Right atrium auricular region (tissue), 2 donors: ENCODE results near the gene KCNMA1. TPM values are rescaled to one million over a fixed set of nuclear protein-coding genes. Genes with fewer than 3 reads are reported as not detected.

Experiments used
- DNase-seq: peaks from one replicate; pipeline ENCODE4 v3.0.0-alpha.2; 2019; ENCODE audit warnings: low spot score
- H3K27ac ChIP-seq, 2 donors: fragments of 200-600 bp; sonication (generic); 1 replicate in 1 of 2; 2 replicates in 1 of 2; pipeline ENCODE4 v1.5.1; 2016 to 2019
- H3K27me3 ChIP-seq, 2 donors: fragments of 200-600 bp; sonication (generic); one replicate each; pipeline versions ENCODE4 v1.5.1 to v1.6.0; 2017 to 2019
- H3K36me3 ChIP-seq: fragments of 200-600 bp; sonication (generic); one replicate; pipeline ENCODE4 v1.5.1; 2016
- H3K4me1 ChIP-seq, 2 donors: fragments of 200-600 bp; sonication (generic); one replicate each; pipeline versions ENCODE4 v1.5.1 to v1.6.0; 2017 to 2019
- H3K4me3 ChIP-seq, 2 donors: fragments of 200-600 bp; sonication (generic); 1 replicate in 1 of 2; 2 replicates in 1 of 2; pipeline ENCODE4 v1.5.1; 2017 to 2019; ENCODE audit warnings: mild to moderate bottlenecking in 1 of 2, moderate library complexity in 1 of 2
- H3K9me3 ChIP-seq, 2 donors: fragments of 200-600 bp; sonication (generic); one replicate each; pipeline ENCODE4 v1.5.1; 2019
- total RNA-seq, 2 donors: library from RNA; depleted of rRNA; stranded (reverse); fragments of >200 nt; gene quantifications; one replicate each; pipeline ENCODE4 v1.1.0, GENCODE V29; 2016
- TF ChIP-seq, protein P1 (sequence below), 2 donors: fragments of 200-600 bp; sonication (generic); IDR thresholded peaks; one replicate each; pipeline ENCODE4 v1.5.1; 2019; ENCODE audit warnings: antibody characterized with exemption in 2 of 2

The KCNMA1 gene
- total RNA-seq, 2 donors from 2014 or later, result 2.3 to 3.5 TPM

DNA sequence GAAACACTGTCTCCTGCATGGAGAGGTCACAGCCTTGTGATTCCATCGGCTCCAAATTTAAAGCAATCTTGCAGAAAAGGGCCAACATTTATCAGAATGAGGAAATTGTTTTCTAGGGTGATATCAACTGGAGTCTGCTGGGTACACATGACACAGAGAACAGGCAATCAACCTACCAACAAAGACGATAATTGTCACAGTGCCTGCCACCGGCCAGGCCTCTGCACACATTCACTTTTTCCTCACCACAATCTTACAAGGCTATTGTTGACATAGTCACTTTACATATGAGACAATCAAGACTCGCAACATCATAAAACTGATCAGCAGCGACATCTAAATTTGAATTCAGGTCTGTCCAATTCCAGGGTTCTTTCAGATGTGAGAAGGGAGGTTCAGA, 189.4 kb downstream of the KCNMA1 start:
- no peak for DNase-seq
- H3K27ac ChIP-seq, result no peak overlapping the region
- H3K36me3 ChIP-seq, result no peaks in the 10 kb centered on the region
- no peaks in the 10 kb centered on the region for H3K4me1 ChIP-seq
- no peak overlapping the region for H3K4me3 ChIP-seq
- H3K27me3 ChIP-seq, result no peaks in the 10 kb centered on the region
- no peaks in the 10 kb centered on the region for H3K9me3 ChIP-seq
- TF ChIP-seq, protein P1, sequence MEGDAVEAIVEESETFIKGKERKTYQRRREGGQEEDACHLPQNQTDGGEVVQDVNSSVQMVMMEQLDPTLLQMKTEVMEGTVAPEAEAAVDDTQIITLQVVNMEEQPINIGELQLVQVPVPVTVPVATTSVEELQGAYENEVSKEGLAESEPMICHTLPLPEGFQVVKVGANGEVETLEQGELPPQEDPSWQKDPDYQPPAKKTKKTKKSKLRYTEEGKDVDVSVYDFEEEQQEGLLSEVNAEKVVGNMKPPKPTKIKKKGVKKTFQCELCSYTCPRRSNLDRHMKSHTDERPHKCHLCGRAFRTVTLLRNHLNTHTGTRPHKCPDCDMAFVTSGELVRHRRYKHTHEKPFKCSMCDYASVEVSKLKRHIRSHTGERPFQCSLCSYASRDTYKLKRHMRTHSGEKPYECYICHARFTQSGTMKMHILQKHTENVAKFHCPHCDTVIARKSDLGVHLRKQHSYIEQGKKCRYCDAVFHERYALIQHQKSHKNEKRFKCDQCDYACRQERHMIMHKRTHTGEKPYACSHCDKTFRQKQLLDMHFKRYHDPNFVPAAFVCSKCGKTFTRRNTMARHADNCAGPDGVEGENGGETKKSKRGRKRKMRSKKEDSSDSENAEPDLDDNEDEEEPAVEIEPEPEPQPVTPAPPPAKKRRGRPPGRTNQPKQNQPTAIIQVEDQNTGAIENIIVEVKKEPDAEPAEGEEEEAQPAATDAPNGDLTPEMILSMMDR (IDR thresholded peaks at IDR 0.05), result no peak

- DNase-seq, result no peak
- Histone ChIP-seq H3K9me3 (no peaks in the 10 kb centered on the region), H3K27me3 (no peaks in the 10 kb centered on the region), H3K4me3 (no peak overlapping the region), H3K27ac (no peak overlapping the region), H3K4me1 (no peaks in the 10 kb centered on the region), H3K36me3 (no peaks in the 10 kb centered on the region)
- TF ChIP-seq, protein P1 (IDR thresholded peaks at IDR 0.05), result no peak
Measured at GRCh38 chr10:77446700-77447099, 190.9 kb downstream of the KCNMA1 start.

DNA sequence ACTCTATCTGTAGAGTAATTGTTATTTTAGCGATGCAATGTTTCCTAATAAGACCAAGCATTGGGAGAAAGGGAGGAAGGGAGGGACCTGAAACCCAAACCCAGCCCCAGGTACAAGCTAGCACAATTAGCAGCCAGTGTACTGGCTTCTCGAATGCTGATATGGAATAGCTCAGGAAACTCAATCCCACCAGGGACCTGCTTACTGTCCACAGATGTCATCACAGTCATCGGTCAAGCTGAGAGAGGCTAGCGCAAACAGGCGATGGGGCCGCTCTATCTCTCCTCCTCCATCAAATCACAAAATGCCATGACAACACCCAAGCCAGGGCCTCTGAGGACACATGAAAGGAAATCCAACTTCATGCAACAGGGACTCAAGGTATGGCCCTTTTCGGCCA, 192.1 kb downstream of the KCNMA1 start:
- no peaks in the 10 kb centered on the region for H3K4me1 ChIP-seq
- TF ChIP-seq, protein P1 (IDR thresholded peaks at IDR 0.05), result no peak
- DNase-seq, result no peak
- no peak overlapping the region for H3K4me3 ChIP-seq
- H3K9me3 ChIP-seq, result no peaks in the 10 kb centered on the region
- no peaks in the 10 kb centered on the region for H3K36me3 ChIP-seq
- no peak overlapping the region for H3K27ac ChIP-seq
- no peaks in the 10 kb centered on the region for H3K27me3 ChIP-seq

- H3K9me3 ChIP-seq, result no peaks in the 10 kb centered on the region
- H3K27ac ChIP-seq, result no peak overlapping the region
- DNase-seq, result no peak
Measured at GRCh38 chr10:77444041-77444440, 193.6 kb downstream of the KCNMA1 start.

GRCh38 chr10:77442699-77443189, 194.9 kb downstream of the KCNMA1 start:
- no peak for DNase-seq
- Histone ChIP-seq H3K9me3 (no peaks in the 10 kb centered on the region), H3K4me1 (no peaks in the 10 kb centered on the region), H3K4me3 (no peak overlapping the region), H3K36me3 (no peaks in the 10 kb centered on the region), H3K27ac (no peak overlapping the region), H3K27me3 (no peaks in the 10 kb centered on the region)
- TF ChIP-seq, protein P1 (IDR thresholded peaks at IDR 0.05), result no peak

More at GRCh38 chr10:77444041-77444440, 193.6 kb downstream of the KCNMA1 start:
- TF ChIP-seq, protein P1 (IDR thresholded peaks at IDR 0.05), result no peak
- no peaks in the 10 kb centered on the region for H3K4me1 ChIP-seq
- H3K27me3 ChIP-seq, result no peaks in the 10 kb centered on the region
- no peaks in the 10 kb centered on the region for H3K36me3 ChIP-seq
- H3K4me3 ChIP-seq, result no peak overlapping the region
